A673 (cell line): ENCODE data around the gene SEMA4D. TPM values are rescaled to one million over a fixed set of nuclear protein-coding genes. Genes with fewer than 3 reads are reported as not detected.

ENCODE experiments used
- BruUV-seq: library from RNA; stranded (reverse); fragments of 400-500 nt; replicated peaks from 2 replicates; lab custom pipeline; 2021; lab: Mats Ljungman, UMichigan
- CTCF ChIA-PET: fragments of 300-600 bp; sonication (Branson Sonifier 250); formaldehyde crosslinking; loops from one replicate; lab custom pipeline; 2022; ENCODE audit warnings: antibody characterized with exemption; lab: Charles Lee
- POLR2A ChIA-PET: fragments of 300-600 bp; sonication (Branson Sonifier 250); formaldehyde crosslinking; loops from one replicate; lab custom pipeline; 2022; ENCODE audit warnings: antibody characterized with exemption; ENCODE audit not compliant: low non-redundant PET; lab: Charles Lee
- DNase-seq: peaks from one replicate; pipeline ENCODE4 v3.0.0-alpha.2; 2015; ENCODE audit warnings: low spot score
- H3K27ac ChIP-seq: fragments of 200-600 bp; sonication (generic); 2 replicates; pipeline ENCODE4 v1.5.1; 2016; ENCODE audit warnings: mixed run types, low read depth, mild to moderate bottlenecking, mixed read lengths, antibody characterized with exemption, low read length; ENCODE audit not compliant: poor library complexity, severe bottlenecking
- H3K27me3 ChIP-seq: fragments of 200-600 bp; sonication (generic); replicated peaks from 2 replicates; pipeline ENCODE4 v1.6.1; 2017; ENCODE audit warnings: mixed run types, low read depth, mild to moderate bottlenecking, mixed read lengths, antibody characterized with exemption, low read length; ENCODE audit not compliant: insufficient read depth, poor library complexity
- H3K36me3 ChIP-seq: fragments of 200-600 bp; sonication (generic); 2 replicates; pipeline ENCODE4 v1.6.1; 2016; ENCODE audit warnings: mixed run types, mild to moderate bottlenecking, mixed read lengths, antibody characterized with exemption, low read length; ENCODE audit not compliant: insufficient read depth, poor library complexity, severe bottlenecking
- H3K4me1 ChIP-seq: fragments of 200-600 bp; sonication (generic); 2 replicates; pipeline ENCODE4 v1.6.1; 2017; ENCODE audit warnings: mixed run types, mild to moderate bottlenecking, mixed read lengths, antibody characterized with exemption, low read length; ENCODE audit not compliant: insufficient read depth, poor library complexity, severe bottlenecking
- H3K4me3 ChIP-seq: fragments of 200-600 bp; sonication (generic); 2 replicates; pipeline ENCODE4 v1.5.1; 2016; ENCODE audit warnings: low read depth, mixed run types, mild to moderate bottlenecking, mixed read lengths, low read length; ENCODE audit not compliant: poor library complexity, severe bottlenecking
- H3K9me3 ChIP-seq: fragments of 200-600 bp; sonication (generic); 2 replicates; pipeline ENCODE4 v1.6.1; 2016; ENCODE audit warnings: mixed run types, low read depth, mild to moderate bottlenecking, mixed read lengths, antibody characterized with exemption, low read length; ENCODE audit not compliant: poor library complexity, severe bottlenecking
- EZH2 ChIP-seq: fragments of 200-600 bp; sonication (generic); IDR thresholded peaks from 2 replicates; pipeline ENCODE4 v1.6.1; 2017; ENCODE audit warnings: borderline replicate concordance, low read depth, mild to moderate bottlenecking, mixed read lengths, antibody characterized with exemption, low read length; ENCODE audit not compliant: poor library complexity, severe bottlenecking
- intact Hi-C: fragments of 100-400 bp; cut with micrococcal nuclease; formaldehyde crosslinking; loops from one replicate; pipeline ENCODE4 v1.10.0; 2022; ENCODE audit not compliant: unreplicated experiment
- total RNA-seq: library from RNA; stranded (reverse); gene quantifications from 2 replicates; pipeline ENCODE4 v1.2.3, GENCODE V29; 2021
- TF ChIP-seq, protein P1 (sequence below): fragments of 300-800, 200-600 bp; sonication (generic); conservative IDR thresholded peaks from 2 replicates; pipeline ENCODE4 v1.5.1; 2017; ENCODE audit warnings: low read depth, mild to moderate bottlenecking, antibody characterized with exemption, low read length, moderate library complexity, mixed read lengths

The SEMA4D gene
- total RNA-seq, 1 experiment from 2014 or later, result 14.2 TPM

DNA sequence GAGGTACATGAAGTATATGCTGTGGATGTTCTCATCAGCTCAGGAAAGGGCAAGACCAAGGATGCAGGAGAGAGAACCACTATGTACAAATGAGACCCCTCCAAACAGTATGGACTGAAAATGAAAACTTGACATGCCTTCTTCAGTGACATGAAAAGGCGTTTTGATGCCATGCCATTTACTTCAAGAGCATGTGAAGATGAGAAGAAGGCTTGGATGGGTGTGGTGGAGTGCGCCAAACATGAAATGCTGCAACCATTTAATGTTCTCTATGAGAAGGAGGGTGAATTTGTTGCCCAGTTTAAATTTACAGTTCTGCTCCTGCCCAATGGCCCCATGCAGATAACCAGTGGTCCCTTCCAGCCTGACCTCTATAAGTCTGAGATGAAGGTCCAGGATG, 47.7 kb downstream of the SEMA4D start:
- Histone ChIP-seq H3K4me1 (no peaks in the 10 kb centered on the region), H3K27ac (no peak overlapping the region), H3K4me3 (no peak overlapping the region), H3K27me3 (no peaks in the 10 kb centered on the region), H3K36me3 (no peaks in the 10 kb centered on the region), H3K9me3 (no peaks in the 10 kb centered on the region)
- ChIA-PET CTCF (no interaction called here), POLR2A (no interaction called here)
- TF ChIP-seq, protein P1, sequence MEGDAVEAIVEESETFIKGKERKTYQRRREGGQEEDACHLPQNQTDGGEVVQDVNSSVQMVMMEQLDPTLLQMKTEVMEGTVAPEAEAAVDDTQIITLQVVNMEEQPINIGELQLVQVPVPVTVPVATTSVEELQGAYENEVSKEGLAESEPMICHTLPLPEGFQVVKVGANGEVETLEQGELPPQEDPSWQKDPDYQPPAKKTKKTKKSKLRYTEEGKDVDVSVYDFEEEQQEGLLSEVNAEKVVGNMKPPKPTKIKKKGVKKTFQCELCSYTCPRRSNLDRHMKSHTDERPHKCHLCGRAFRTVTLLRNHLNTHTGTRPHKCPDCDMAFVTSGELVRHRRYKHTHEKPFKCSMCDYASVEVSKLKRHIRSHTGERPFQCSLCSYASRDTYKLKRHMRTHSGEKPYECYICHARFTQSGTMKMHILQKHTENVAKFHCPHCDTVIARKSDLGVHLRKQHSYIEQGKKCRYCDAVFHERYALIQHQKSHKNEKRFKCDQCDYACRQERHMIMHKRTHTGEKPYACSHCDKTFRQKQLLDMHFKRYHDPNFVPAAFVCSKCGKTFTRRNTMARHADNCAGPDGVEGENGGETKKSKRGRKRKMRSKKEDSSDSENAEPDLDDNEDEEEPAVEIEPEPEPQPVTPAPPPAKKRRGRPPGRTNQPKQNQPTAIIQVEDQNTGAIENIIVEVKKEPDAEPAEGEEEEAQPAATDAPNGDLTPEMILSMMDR, result no peak
- no peak for TF ChIP-seq EZH2
- intact Hi-C loops, result no loop called here
- DNase-seq, result no peak
- no TSS peak for BruUV-seq

DNA sequence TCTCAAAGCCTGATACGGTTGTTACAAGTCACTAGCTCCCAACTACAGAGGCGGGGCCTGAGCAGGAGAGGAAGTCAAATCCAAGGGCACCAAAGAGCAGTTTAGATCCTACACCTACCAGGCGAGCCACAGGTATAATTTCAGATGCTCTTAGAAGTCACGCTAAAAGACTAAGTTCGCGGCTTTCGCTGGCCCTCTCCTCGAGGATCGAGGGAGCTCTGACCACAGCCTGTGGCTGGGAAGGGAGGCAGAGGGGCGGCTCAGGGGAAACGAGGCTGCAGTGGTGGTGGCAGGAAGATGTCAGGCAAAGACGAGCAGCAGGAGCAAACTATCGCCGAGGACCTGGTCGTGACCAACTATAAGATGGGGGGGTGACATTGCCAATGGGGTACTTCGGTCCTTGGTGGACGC, 48.6 kb downstream of the SEMA4D start:
- CTCF ChIA-PET, result no interaction called here
- POLR2A ChIA-PET, result no interaction called here
- H3K36me3 ChIP-seq, result no peaks in the 10 kb centered on the region
- no peak overlapping the region for H3K4me3 ChIP-seq
- no peaks in the 10 kb centered on the region for H3K4me1 ChIP-seq
- no peak overlapping the region for H3K27ac ChIP-seq
- BruUV-seq, result no TSS peak
- TF ChIP-seq, protein P1, result no peak
- no peak for TF ChIP-seq EZH2
- no peak for DNase-seq
- intact Hi-C loops, result loop anchor here (10.0 kb wide), 1 partner anchor 96 kb away; no protein-coding TSS in a partner anchor
- no peaks in the 10 kb centered on the region for H3K27me3 ChIP-seq
- no peaks in the 10 kb centered on the region for H3K9me3 ChIP-seq

DNA sequence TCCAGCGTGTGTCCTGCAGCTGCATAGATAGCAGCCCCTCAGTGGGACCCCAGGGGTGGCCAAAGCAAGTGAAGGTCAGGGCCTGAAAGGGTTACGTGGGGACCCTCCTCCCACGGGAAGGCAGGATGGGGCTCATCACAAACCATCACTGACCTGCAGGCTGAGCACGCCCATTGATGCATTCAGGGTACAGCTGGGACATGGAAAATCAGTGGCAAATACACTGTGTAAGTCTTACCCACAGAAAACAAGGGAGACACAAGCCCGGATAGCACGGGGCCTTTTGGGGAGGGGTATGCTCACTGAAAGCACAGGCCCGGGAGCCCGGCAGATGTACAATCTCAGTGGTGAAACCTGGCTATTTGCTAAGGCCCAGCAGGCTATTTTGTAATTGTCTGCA, 49.1 kb downstream of the SEMA4D start:
- H3K9me3 ChIP-seq, result no peaks in the 10 kb centered on the region
- H3K27ac ChIP-seq, result no peak overlapping the region
- intact Hi-C loops, result loop anchor here (10.0 kb wide), 1 partner anchor 96 kb away; no protein-coding TSS in a partner anchor
- no peaks in the 10 kb centered on the region for H3K27me3 ChIP-seq
- H3K4me1 ChIP-seq, result no peaks in the 10 kb centered on the region
- TF ChIP-seq EZH2, result no peak
- TF ChIP-seq, protein P1, result no peak
- ChIA-PET POLR2A (no interaction called here), CTCF (no interaction called here)
- DNase-seq, result no peak
- BruUV-seq, result no TSS peak
- no peaks in the 10 kb centered on the region for H3K36me3 ChIP-seq
- H3K4me3 ChIP-seq, result no peak overlapping the region
